ENCODE data around the gene NTRK2.

- TF ChIP-seq, protein P1, sequence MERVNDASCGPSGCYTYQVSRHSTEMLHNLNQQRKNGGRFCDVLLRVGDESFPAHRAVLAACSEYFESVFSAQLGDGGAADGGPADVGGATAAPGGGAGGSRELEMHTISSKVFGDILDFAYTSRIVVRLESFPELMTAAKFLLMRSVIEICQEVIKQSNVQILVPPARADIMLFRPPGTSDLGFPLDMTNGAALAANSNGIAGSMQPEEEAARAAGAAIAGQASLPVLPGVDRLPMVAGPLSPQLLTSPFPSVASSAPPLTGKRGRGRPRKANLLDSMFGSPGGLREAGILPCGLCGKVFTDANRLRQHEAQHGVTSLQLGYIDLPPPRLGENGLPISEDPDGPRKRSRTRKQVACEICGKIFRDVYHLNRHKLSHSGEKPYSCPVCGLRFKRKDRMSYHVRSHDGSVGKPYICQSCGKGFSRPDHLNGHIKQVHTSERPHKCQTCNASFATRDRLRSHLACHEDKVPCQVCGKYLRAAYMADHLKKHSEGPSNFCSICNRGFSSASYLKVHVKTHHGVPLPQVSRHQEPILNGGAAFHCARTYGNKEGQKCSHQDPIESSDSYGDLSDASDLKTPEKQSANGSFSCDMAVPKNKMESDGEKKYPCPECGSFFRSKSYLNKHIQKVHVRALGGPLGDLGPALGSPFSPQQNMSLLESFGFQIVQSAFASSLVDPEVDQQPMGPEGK (CRISPR knock-in tag; IDR thresholded peaks at IDR 0.05; ENCODE audit: borderline replicate concordance) = no peak
- no peak for TF ChIP-seq TCF4 (CRISPR knock-in tag; IDR thresholded peaks at IDR 0.05; ENCODE audit: borderline replicate concordance)
- TF ChIP-seq CSDC2 (CRISPR knock-in tag; IDR thresholded peaks at IDR 0.05) = no peak
- TF ChIP-seq OSR1 (CRISPR knock-in tag; IDR thresholded peaks at IDR 0.05) = no peak
- TF ChIP-seq BACH2 (CRISPR knock-in tag; IDR thresholded peaks at IDR 0.05; ENCODE audit: borderline replicate concordance) = no peak
- TF ChIP-seq ZC3H10 (CRISPR knock-in tag; IDR thresholded peaks at IDR 0.05) = no peak
- no peak for TF ChIP-seq ESRRG (CRISPR knock-in tag; IDR thresholded peaks at IDR 0.05)
- no peak for TF ChIP-seq ZFP30 (CRISPR knock-in tag; IDR thresholded peaks at IDR 0.05)
- TF ChIP-seq TOX (CRISPR knock-in tag; IDR thresholded peaks at IDR 0.05; ENCODE audit: borderline replicate concordance) = no peak
These were observed 177.4 kb downstream of the NTRK2 start for GRCh38 chr9:84846906-84847305.
